Measurements from ENCODE around the gene KCNIP4.

KCNIP4 gene

GRCh38 chr4:21457086-21457840 lies 491.3 kb downstream of the KCNIP4 start:
- DNase-seq (ENCODE audit: low read depth), result no peak

- DNase-seq (ENCODE audit: low read depth), result no peak
Measured at GRCh38 chr4:21454831-21455230, 493.7 kb downstream of the KCNIP4 start.

- DNase-seq (ENCODE audit: low read depth), result no peak
Measured at GRCh38 chr4:21454201-21454600, 494.4 kb downstream of the KCNIP4 start.

- no peak for DNase-seq (ENCODE audit: low read depth)
Measured at GRCh38 chr4:21452931-21453330, 495.6 kb downstream of the KCNIP4 start.

- DNase-seq (ENCODE audit: low read depth), result no peak
Measured at GRCh38 chr4:21451032-21451431, 497.5 kb downstream of the KCNIP4 start.

- no peak for DNase-seq (ENCODE audit: low read depth)
Measured at GRCh38 chr4:21450331-21450730, 498.2 kb downstream of the KCNIP4 start.

GRCh38 chr4:21447301-21448054 lies 501.1 kb downstream of the KCNIP4 start:
- no peak for DNase-seq (ENCODE audit: low read depth)

GRCh38 chr4:21420166-21420565 lies 528.4 kb downstream of the KCNIP4 start:
- no peak for DNase-seq (ENCODE audit: low read depth)

- no peak for DNase-seq (ENCODE audit: low read depth)
Measured at GRCh38 chr4:21415728-21416127, 532.8 kb downstream of the KCNIP4 start.

- DNase-seq (ENCODE audit: low read depth), result no peak
Measured at GRCh38 chr4:21413807-21414370, 534.7 kb downstream of the KCNIP4 start.

GRCh38 chr4:21411086-21411485 lies 537.5 kb downstream of the KCNIP4 start:
- DNase-seq (ENCODE audit: low read depth), result no peak

- no peak for DNase-seq (ENCODE audit: low read depth)
Measured at GRCh38 chr4:21410372-21410771, 538.2 kb downstream of the KCNIP4 start.

- no peak for DNase-seq (ENCODE audit: low read depth)
Measured at GRCh38 chr4:21387683-21388082, 560.9 kb downstream of the KCNIP4 start.

- no peak for DNase-seq (ENCODE audit: low read depth)
Measured at GRCh38 chr4:21386166-21386780, 562.3 kb downstream of the KCNIP4 start.

GRCh38 chr4:21385706-21386105 lies 562.9 kb downstream of the KCNIP4 start:
- DNase-seq (ENCODE audit: low read depth), result no peak

- DNase-seq (ENCODE audit: low read depth), result no peak
Measured at GRCh38 chr4:21384609-21385008, 564.0 kb downstream of the KCNIP4 start.

GRCh38 chr4:21380861-21381260 lies 567.7 kb downstream of the KCNIP4 start:
- no peak for DNase-seq (ENCODE audit: low read depth)

- DNase-seq (ENCODE audit: low read depth), result no peak
Measured at GRCh38 chr4:21377046-21377445, 571.5 kb downstream of the KCNIP4 start.

- no peak for DNase-seq (ENCODE audit: low read depth)
Measured at GRCh38 chr4:21376176-21376575, 572.4 kb downstream of the KCNIP4 start.

- no peak for DNase-seq (ENCODE audit: low read depth)
Measured at GRCh38 chr4:21374641-21375368, 573.8 kb downstream of the KCNIP4 start.

GRCh38 chr4:21367567-21367966 lies 581.0 kb downstream of the KCNIP4 start:
- no peak for DNase-seq (ENCODE audit: low read depth)

GRCh38 chr4:21366840-21367239 lies 581.7 kb downstream of the KCNIP4 start:
- DNase-seq (ENCODE audit: low read depth), result no peak
